ENCODE results near the gene UGT1A4. TPM values are rescaled to one million over a fixed set of nuclear protein-coding genes. Genes with fewer than 3 reads are reported as not detected.
A peak's percentile ranks its signal among the peaks of the same experiment; 100 is the strongest.
"Not testable (repeated sequence)": the region's sequence is repeated elsewhere in the genome, so short reads cannot be mapped to it uniquely, and the experiment has no call there.

The UGT1A4 gene
- total RNA-seq, 1 donor: not detected

GRCh38 chr2:233693963-233694362 is 24.6 kb upstream of the UGT1A4 start:
- DNase-seq (ENCODE audit: low read depth): no peak
- TF ChIP-seq CTCF (IDR thresholded peaks at IDR 0.05; ENCODE audit: insufficient read depth, low read length): no peak

DNA sequence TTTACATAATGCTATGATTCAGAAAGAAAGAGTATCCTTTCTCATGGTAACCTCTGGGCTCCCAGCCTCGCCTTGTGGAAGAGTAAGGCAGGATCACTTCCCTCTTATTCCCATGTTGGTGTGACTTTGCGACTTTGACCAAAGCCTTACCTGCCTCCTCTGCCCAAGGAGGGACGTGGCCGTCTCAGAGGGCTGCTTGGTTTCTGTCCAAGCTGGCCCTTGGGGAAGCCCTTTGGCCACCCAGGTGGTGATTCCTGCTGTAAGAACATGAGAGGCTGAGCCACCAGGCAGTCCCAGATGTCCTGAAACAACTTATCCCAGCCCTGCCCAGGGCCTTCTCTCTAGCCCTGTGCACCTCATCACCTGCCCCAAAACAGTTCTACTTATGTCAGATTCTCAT is 19.8 kb upstream of the UGT1A4 start:
- DNase-seq (ENCODE audit: low read depth): no peak
- TF ChIP-seq CTCF (IDR thresholded peaks at IDR 0.05; ENCODE audit: insufficient read depth, low read length): no peak
- H3K4me3 ChIP-seq (ENCODE audit: low read depth, low read length): no peak overlapping the region

More at GRCh38 chr2:233693963-233694362, 24.6 kb upstream of the UGT1A4 start:
- no peak overlapping the region for H3K4me3 ChIP-seq (ENCODE audit: low read depth, low read length)

DNA sequence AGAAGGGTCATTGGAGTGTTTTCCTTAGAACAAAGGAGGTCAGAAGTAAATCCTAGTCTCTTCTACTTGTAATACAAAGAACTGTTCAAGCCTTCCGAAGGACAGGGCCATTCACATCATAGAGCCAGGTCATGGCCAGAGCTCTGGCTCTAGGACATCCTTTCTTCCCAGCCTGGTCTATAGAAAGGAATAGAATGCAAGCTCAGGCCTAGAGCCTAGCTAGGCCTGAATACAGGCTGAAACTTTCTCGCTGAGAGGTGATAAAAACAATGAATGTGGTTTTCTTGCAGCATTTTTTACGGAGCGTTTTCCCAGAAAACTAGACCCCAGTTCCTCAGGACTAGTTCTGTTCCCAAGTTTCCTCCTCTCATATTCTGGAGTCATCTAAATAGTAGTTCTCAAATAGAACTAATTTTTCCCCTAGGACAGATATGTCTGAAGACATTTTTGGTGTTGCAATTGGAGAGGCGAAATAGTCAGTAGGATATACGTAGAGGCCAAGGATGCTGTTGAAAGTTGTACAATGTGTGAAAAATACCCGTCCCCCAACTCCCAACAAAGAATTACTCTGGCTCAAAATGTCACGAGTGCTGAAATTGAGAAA is 19.0 kb upstream of the UGT1A4 start:
- no peak for DNase-seq (ENCODE audit: low read depth)

GRCh38 chr2:233700028-233700635 is 18.4 kb upstream of the UGT1A4 start:
- no peak for TF ChIP-seq CTCF (IDR thresholded peaks at IDR 0.05; ENCODE audit: insufficient read depth, low read length)
- H3K4me3 ChIP-seq (ENCODE audit: low read depth, low read length): no peak overlapping the region
- DNase-seq (ENCODE audit: low read depth): peak; percentile 99

More for the DNA sequence above, 19.0 kb upstream of the UGT1A4 start:
- TF ChIP-seq CTCF (IDR thresholded peaks at IDR 0.05; ENCODE audit: insufficient read depth, low read length): no peak
- no peak overlapping the region for H3K4me3 ChIP-seq (ENCODE audit: low read depth, low read length)

GRCh38 chr2:233700842-233701241 is 17.7 kb upstream of the UGT1A4 start:
- DNase-seq (ENCODE audit: low read depth); H3K4me3 ChIP-seq (ENCODE audit: low read depth, low read length): not testable (repeated sequence)

DNA sequence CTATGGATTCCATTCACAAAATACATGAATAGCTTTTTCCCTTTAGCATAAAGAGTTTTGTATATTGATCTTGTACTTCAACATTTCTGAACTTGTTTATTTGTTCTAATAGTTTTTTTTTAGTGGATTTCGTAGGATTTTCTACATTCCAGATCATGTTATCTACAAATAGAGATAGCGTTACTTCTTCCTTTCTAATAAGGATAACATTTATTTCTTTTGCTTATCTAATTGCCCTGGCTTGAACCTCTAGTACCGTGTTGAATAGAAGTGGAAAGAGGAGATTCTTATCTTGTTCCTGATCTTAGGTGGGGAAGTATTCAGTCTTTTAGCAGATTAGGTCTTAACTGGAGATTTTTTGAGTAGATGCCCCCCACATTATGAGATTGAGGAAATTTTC is 16.3 kb upstream of the UGT1A4 start:
- DNase-seq (ENCODE audit: low read depth): no peak

More for the DNA sequence above, 16.3 kb upstream of the UGT1A4 start:
- no peak for TF ChIP-seq CTCF (IDR thresholded peaks at IDR 0.05; ENCODE audit: insufficient read depth, low read length)
- H3K4me3 ChIP-seq (ENCODE audit: low read depth, low read length): no peak overlapping the region
